Activated effector memory CD4-positive, alpha-beta T cell treated with anti-CD3 and anti-CD28 coated beads, Interleukin-2, amount 50 U/mL, for 16 hours (primary cell): Measurements from ENCODE around the gene FEZF2.

ENCODE experiments used
- DNase-seq: peaks from one replicate; pipeline ENCODE4 v3.0.0-alpha.2; 2020

FEZF2 gene

DNA sequence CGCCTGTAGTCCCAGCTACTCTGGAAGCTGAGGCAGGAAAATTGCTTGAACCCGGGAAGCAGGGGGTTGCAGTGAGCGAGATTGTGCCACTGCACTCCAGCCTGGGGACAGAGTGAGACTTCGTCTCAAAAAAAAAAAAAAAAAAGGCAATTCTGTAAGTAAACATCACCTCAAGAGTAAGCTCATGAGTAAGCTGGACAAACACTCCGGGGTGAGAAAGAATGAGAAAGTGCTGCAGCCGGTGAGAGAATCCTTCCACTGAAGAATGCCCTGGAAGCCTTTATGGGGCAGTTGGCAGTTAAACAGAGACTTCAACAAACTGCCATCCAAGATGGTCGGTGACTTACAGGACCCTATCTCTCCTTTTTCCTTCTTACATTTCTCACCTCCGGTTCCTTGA, 47.5 kb downstream of the FEZF2 start:
- no peak for DNase-seq

GRCh38 chr3:62323241-62323640, 50.1 kb downstream of the FEZF2 start:
- no peak for DNase-seq
